GM12878 (cell line): Measurements from ENCODE around the gene CCDC74B. TPM values are rescaled to one million over a fixed set of nuclear protein-coding genes. Genes with fewer than 3 reads are reported as not detected.

Experiments used
- ATAC-seq: fragments of 200-7000 bp; cut with Tn5 transposase; 3 replicates; pipeline ENCODE4 v1.9.1; 2020; ENCODE audit warnings: mild to moderate bottlenecking, moderate library complexity
- BruUV-seq: library from RNA; stranded (reverse); fragments of 400-500 nt; replicated peaks from 2 replicates; lab custom pipeline; 2021; lab: Mats Ljungman, UMichigan
- CTCF ChIA-PET: fragments of 300-600 bp; sonication (Branson Sonifier 250); formaldehyde crosslinking; extraction: SDS; loops from one replicate; lab custom pipeline; 2021; ENCODE audit warnings: inconsistent platforms; lab: Yijun Ruan, JAX
- POLR2A ChIA-PET: fragments of 350-600 bp; formaldehyde crosslinking; extraction: SDS; loops from one replicate; lab custom pipeline; 2021; ENCODE audit warnings: inconsistent platforms; lab: Charles Lee
- RAD21 ChIA-PET: fragments of 300-600 bp; sonication (Branson Sonifier 250); formaldehyde crosslinking; loops from one replicate; lab custom pipeline; 2023; ENCODE audit warnings: antibody characterized with exemption; ENCODE audit not compliant: unreplicated experiment; lab: Charles Lee
- SMC1A ChIA-PET: fragments of 300-600 bp; sonication (Branson Sonifier 250); formaldehyde crosslinking; loops from one replicate; lab custom pipeline; 2023; ENCODE audit not compliant: unreplicated experiment, uncharacterized antibody; lab: Charles Lee
- DNase-seq: peaks from one replicate; pipeline ENCODE4 v3.0.0-alpha.2; 2011; ENCODE audit warnings: low read depth, low spot score
- FAIRE-seq: peaks from 3 replicates; lab custom pipeline; 2011; peaks lifted over from hg19 to GRCh38; lab: Jason Lieb, UNC
- H2AFZ ChIP-seq: 2 replicates; pipeline ENCODE4 v1.6.0; 2011; ENCODE audit warnings: low read depth, low read length, control low read depth; ENCODE audit not compliant: control insufficient read depth
- H3K27ac ChIP-seq: 2 replicates; pipeline ENCODE4 v1.5.1; 2011; ENCODE audit warnings: control low read depth; ENCODE audit not compliant: control insufficient read depth, insufficient read depth
- H3K27me3 ChIP-seq, 2 experiments: replicated peaks in 1 of 2; 2 replicates each; pipeline versions ENCODE4 v1.6.0 to v1.6.1; 2011; ENCODE audit warnings: low read length in 1 of 2; ENCODE audit not compliant: control insufficient read depth in 2 of 2, insufficient read depth in 2 of 2
- H3K36me3 ChIP-seq, 2 experiments: 2 replicates each; pipeline ENCODE4 v1.5.1; 2011; ENCODE audit warnings: low read length in 1 of 2; ENCODE audit not compliant: control insufficient read depth in 2 of 2, insufficient read depth in 2 of 2
- H3K4me1 ChIP-seq: 2 replicates; pipeline ENCODE4 v1.6.1; 2011; ENCODE audit warnings: mild to moderate bottlenecking, low read length, moderate library complexity, mixed read lengths; ENCODE audit not compliant: control insufficient read depth, insufficient read depth
- H3K4me2 ChIP-seq: 2 replicates; pipeline ENCODE4 v1.6.0; 2011; ENCODE audit warnings: control low read depth; ENCODE audit not compliant: control insufficient read depth, insufficient read depth
- H3K4me3 ChIP-seq: fragments of 200-600 bp; sonication (generic); 2 replicates; pipeline ENCODE4 v1.5.1; 2016
- H3K79me2 ChIP-seq: 2 replicates; pipeline ENCODE4 v1.6.0; 2011; ENCODE audit warnings: low read length; ENCODE audit not compliant: control insufficient read depth, insufficient read depth
- H3K9ac ChIP-seq: 2 replicates; pipeline ENCODE4 v1.8.0; 2011; ENCODE audit warnings: low read length, control low read depth, mixed read lengths; ENCODE audit not compliant: control insufficient read depth, insufficient read depth
- H3K9me3 ChIP-seq: replicated peaks from 3 replicates; pipeline ENCODE4 v1.5.1; 2011; ENCODE audit warnings: mild to moderate bottlenecking, low read length; ENCODE audit not compliant: control insufficient read depth, insufficient read depth
- H4K20me1 ChIP-seq: 2 replicates; pipeline ENCODE4 v1.6.0; 2011; ENCODE audit not compliant: control insufficient read depth, insufficient read depth
- CREB1 ChIP-seq: IDR thresholded peaks from 2 replicates; pipeline ENCODE4 v1.6.1; 2012; ENCODE audit warnings: low read depth, mild to moderate bottlenecking, inconsistent platforms
- CTCF ChIP-seq, 3 experiments: IDR thresholded peaks in 2 of 3; conservative IDR thresholded peaks in 1 of 3; 2 replicates each; pipeline ENCODE4 v1.5.1; 2011; ENCODE audit warnings: low read depth in 3 of 3, low read length in 3 of 3, mild to moderate bottlenecking in 3 of 3, control low read depth in 2 of 3, moderate library complexity in 2 of 3, inconsistent platforms in 1 of 3, mixed read lengths in 1 of 3; ENCODE audit not compliant: control insufficient read depth in 2 of 3, insufficient read depth in 1 of 3; ENCODE audit errors: extremely low read depth in 1 of 3
- EGR1 ChIP-seq, 2 experiments: IDR thresholded peaks; 1 replicate in 1 of 2; 2 replicates in 1 of 2; pipeline ENCODE4 v1.6.1; 2011 to 2012; ENCODE audit warnings: low read depth in 2 of 2, low read length in 2 of 2, borderline replicate concordance in 1 of 2, mild to moderate bottlenecking in 1 of 2, moderate library complexity in 1 of 2
- NBN ChIP-seq: fragments of 450-650 bp; IDR thresholded peaks from 2 replicates; pipeline ENCODE4 v1.6.1; 2016
- POU2F2 ChIP-seq: IDR thresholded peaks from 3 replicates; pipeline ENCODE4 v1.6.1; 2011; ENCODE audit warnings: low read depth, mild to moderate bottlenecking, low read length, borderline replicate concordance
- RAD21 ChIP-seq: IDR thresholded peaks from 2 replicates; pipeline ENCODE4 v1.6.1; 2011; ENCODE audit warnings: mild to moderate bottlenecking, low read depth, low read length, moderate library complexity; ENCODE audit not compliant: insufficient read depth
- RB1 ChIP-seq: fragments of 450-650 bp; formaldehyde crosslinking; IDR thresholded peaks from 2 replicates; pipeline ENCODE4 v1.6.1; 2017; ENCODE audit warnings: mild to moderate bottlenecking, borderline replicate concordance
- SIX5 ChIP-seq: IDR thresholded peaks from 2 replicates; pipeline ENCODE4 v1.6.1; 2011; ENCODE audit warnings: mild to moderate bottlenecking, low read depth, low read length, moderate library complexity; ENCODE audit not compliant: severe bottlenecking
- SMARCA5 ChIP-seq: fragments of 450-650 bp; IDR thresholded peaks from 2 replicates; pipeline ENCODE4 v1.6.1; 2017; ENCODE audit warnings: mild to moderate bottlenecking
- TARDBP ChIP-seq: IDR thresholded peaks from 2 replicates; pipeline ENCODE4 v1.6.1; 2016; ENCODE audit warnings: borderline replicate concordance
- YBX1 ChIP-seq: fragments of 450-650 bp; IDR thresholded peaks from 2 replicates; pipeline ENCODE4 v1.6.1; 2016; ENCODE audit warnings: antibody characterized with exemption
- WGBS: methylation state at CpG from one replicate; pipeline ENCODE4 v1.1.6; 2016; ENCODE audit warnings: low lambda C conversion rate; ENCODE audit not compliant: insufficient replicate concordance, insufficient coverage; ENCODE audit errors: missing lambda C conversion rate; 5-methylcytosine and 5-hydroxymethylcytosine counted together
- in situ Hi-C: fragments of 300-500 bp; cut with MboI; formaldehyde crosslinking; loops from 9 replicates; pipeline ENCODE4 v1.14.3; 2018; ENCODE audit warnings: mixed read lengths
- intact Hi-C: fragments of 100-400 bp; cut with micrococcal nuclease; formaldehyde crosslinking; loops from one replicate; pipeline ENCODE4 v1.14.2; 2022; ENCODE audit not compliant: unreplicated experiment
- polyA plus RNA-seq, 11 experiments: library from polyadenylated mRNA; depleted of rRNA in 4 of 11; unstranded in 6 of 11; stranded (reverse) in 5 of 11; fragments of >200 nt; fragmentation: Nextera tagmentation in 4 of 11; fragmentation: Illumina TruSeq in 1 of 11; extraction: Ambion mirVana in 4 of 11; extraction: Trizol in 1 of 11; gene quantifications; 1 replicate in 1 of 11; 2 replicates in 10 of 11; pipeline versions ENCODE4 v1.2.1 to v1.2.3, GENCODE V29; 2011 to 2016; ENCODE audit warnings: inconsistent platforms in 2 of 11, missing spikeins in 2 of 11, low read depth in 1 of 11
- total RNA-seq, 4 experiments: library from RNA; depleted of rRNA in 3 of 4; stranded (reverse); fragments of >200 nt in 3 of 4; fragmentation: Illumina TruSeq in 1 of 4; extraction: Trizol in 1 of 4; gene quantifications; 2 replicates each; pipeline versions ENCODE4 v1.2.1 to v1.2.3, GENCODE V29; 2013 to 2021
- TF ChIP-seq, protein P1 (sequence below): IDR thresholded peaks from 2 replicates; pipeline ENCODE4 v1.6.1; 2011; ENCODE audit warnings: borderline replicate concordance, low read depth, mild to moderate bottlenecking, moderate library complexity, low read length; ENCODE audit not compliant: insufficient read depth, poor library complexity, severe bottlenecking
- TF ChIP-seq, protein P2 (sequence below): IDR thresholded peaks from 2 replicates; pipeline ENCODE4 v1.6.1; 2011; ENCODE audit warnings: low read depth, mild to moderate bottlenecking, low read length, moderate library complexity, borderline replicate concordance; ENCODE audit errors: extremely low read depth

CCDC74B gene
- total and polyA plus RNA-seq, 10 of the 15 experiments (the other 5 are each of a cell fraction or from before 2014, with no cell fraction given): 0.52 to 21.2 (median 9.7) TPM

- TF ChIP-seq EGR1 (IDR thresholded peaks at IDR 0.05; ENCODE audit: borderline replicate concordance in 1 of 2, low read depth in 2 of 2, low read length in 2 of 2): peak in 1 of 2 experiments; percentile 70; a peak in 2 of 3 replicates
- TF ChIP-seq, protein P1, sequence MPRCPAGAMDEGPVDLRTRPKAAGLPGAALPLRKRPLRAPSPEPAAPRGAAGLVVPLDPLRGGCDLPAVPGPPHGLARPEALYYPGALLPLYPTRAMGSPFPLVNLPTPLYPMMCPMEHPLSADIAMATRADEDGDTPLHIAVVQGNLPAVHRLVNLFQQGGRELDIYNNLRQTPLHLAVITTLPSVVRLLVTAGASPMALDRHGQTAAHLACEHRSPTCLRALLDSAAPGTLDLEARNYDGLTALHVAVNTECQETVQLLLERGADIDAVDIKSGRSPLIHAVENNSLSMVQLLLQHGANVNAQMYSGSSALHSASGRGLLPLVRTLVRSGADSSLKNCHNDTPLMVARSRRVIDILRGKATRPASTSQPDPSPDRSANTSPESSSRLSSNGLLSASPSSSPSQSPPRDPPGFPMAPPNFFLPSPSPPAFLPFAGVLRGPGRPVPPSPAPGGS: peak; percentile 34
- peak; percentile 28; the same call in 1 of the 2 replicates for TF ChIP-seq NBN
- TF ChIP-seq POU2F2: 0 out of 3 replicates have a peak, but pooled peaks have one; percentile 37
- peak; percentile 64; the same call in 1 of the 2 replicates for TF ChIP-seq CREB1
- peak; percentile 99 for TF ChIP-seq SMARCA5
- TF ChIP-seq RAD21: peak; percentile 49
- peak; percentile 77; the same call in 1 of the 2 replicates for TF ChIP-seq RB1
- TF ChIP-seq, all 136 proteins: peak for 26; not testable (repeated sequence) for 110
These were observed 37.2 kb upstream of the CCDC74B start, which contains the start of gene MZT2B (continued) for GRCh38 chr2:130181880-130182682.

DNA sequence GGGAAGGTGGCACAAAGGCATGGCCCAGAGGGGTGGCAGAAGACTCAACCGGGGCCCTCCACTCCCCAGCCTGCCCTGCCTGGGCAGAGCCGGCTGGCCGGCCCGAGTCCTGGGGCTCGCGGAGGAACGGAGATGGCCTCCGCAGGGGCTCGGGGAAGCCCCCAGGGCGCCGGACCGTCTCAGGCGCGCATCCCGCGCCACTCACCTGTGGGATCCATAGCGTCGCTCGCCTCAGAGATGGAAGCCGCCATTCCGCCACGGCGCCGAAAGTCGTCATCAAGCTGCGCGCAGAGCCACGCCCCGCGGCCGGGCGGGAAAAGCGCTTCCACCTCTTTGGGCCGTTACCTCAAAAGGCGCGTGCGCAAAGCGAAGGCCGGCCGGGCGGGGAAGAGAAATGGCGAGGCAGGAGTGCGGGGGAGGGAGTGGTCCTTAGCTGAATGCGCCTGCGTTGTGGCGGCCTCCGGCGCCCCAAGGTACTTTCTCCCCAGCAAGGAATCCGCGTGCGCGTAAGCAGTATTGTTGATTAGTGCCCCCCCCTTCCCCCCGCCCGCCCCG lies 36.5 kb upstream of the CCDC74B start, which contains the start of gene SMPD4:
Gene SMPD4, minus strand, starts transcription at position 278 of the 555 bp plus-strand sequence. CDS start 5,010 bp downstream, outside the sequence.
- no peaks in the 10 kb centered on the region for H4K20me1 ChIP-seq
- WGBS: 0% methylated on average over 55 of the region's 55 CpGs
- TF ChIP-seq, protein P2, sequence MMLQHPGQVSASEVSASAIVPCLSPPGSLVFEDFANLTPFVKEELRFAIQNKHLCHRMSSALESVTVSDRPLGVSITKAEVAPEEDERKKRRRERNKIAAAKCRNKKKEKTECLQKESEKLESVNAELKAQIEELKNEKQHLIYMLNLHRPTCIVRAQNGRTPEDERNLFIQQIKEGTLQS: peak; percentile 66; the same call in 1 of the 2 replicates
- TF ChIP-seq CTCF (IDR thresholded peaks at IDR 0.05 in 2 of 3, conservative IDR thresholded peaks at IDR 0.05 in 1 of 3; ENCODE audit: control insufficient read depth in 2 of 3, extremely low read depth in 1 of 3, insufficient read depth in 1 of 3, low read depth in 3 of 3, low read length in 3 of 3): no peak
- peak; percentile 46 for TF ChIP-seq SIX5
- 0 out of 2 replicates have a peak, but pooled peaks have one; percentile 66 for TF ChIP-seq TARDBP
- no peak for TF ChIP-seq YBX1

More for the DNA sequence above, 36.5 kb upstream of the CCDC74B start, which contains the start of gene SMPD4:
- no peaks in the 10 kb centered on the region for H3K27me3 ChIP-seq
- in situ Hi-C loops (loop anchor here (5.0 kb wide), 1 partner anchor 156 kb away; no protein-coding TSS in a partner anchor), intact Hi-C loops (no loop called here)
- BruUV-seq: no TSS peak
- ChIA-PET CTCF (interaction anchor here (0.7 to 3.4 kb wide), 7 partner anchors 23 to 177 kb away, joined by 3 to 12 read pairs (median 4); partner anchors contain the start of gene IMP4), POLR2A (interaction anchor here (0.6 to 2.0 kb wide), 4 partner anchors 152 to 196 kb away, joined by 3 to 4 read pairs (median 4); a partner anchor contains a TSS), RAD21 (interaction anchor here (0.8 to 1.5 kb wide), 4 partner anchors 24 to 192 kb away, joined by 3 to 5 read pairs (median 4); a partner anchor contains a TSS), SMC1A (interaction anchor here (1.0 kb wide), 1 partner anchor 24 kb away, joined by 4 read pairs; no protein-coding TSS in a partner anchor)
- ATAC-seq: peak; percentile 83
- peak within 1 kb of the TSS; percentile 75 for H3K4me3 ChIP-seq
- no peaks in the 10 kb centered on the region; a peak in 2 of 4 replicates for H3K36me3 ChIP-seq
- H3K9me3 ChIP-seq: no peaks in the 10 kb centered on the region
- peak; percentile 80 for DNase-seq
- peak within 1 kb of the TSS; percentile 80 for H3K27ac ChIP-seq
- no peaks in the 10 kb centered on the region; the same call in 1 of the 2 replicates for H3K4me1 ChIP-seq
- peak within 1 kb of the TSS; percentile 85 for H3K9ac ChIP-seq
- H3K4me2 ChIP-seq: peak within 1 kb of the TSS; percentile 89
- peaks cover 59% of the 10 kb centered on the region for H3K79me2 ChIP-seq
- peak; percentile 83 for FAIRE-seq
- peak within 1 kb of the TSS; percentile 86 for H2AFZ ChIP-seq
